HAP-1 (cell line): ENCODE results near the gene SRPK1.

Source experiments
- DNase-seq, 2 experiments: peaks; one replicate each; pipeline ENCODE4 v3.0.0-alpha.2; 2016 to 2020; ENCODE audit warnings: low spot score in 2 of 2
- H3K27me3 ChIP-seq: fragments of 250-450 bp; sonication (Bioruptor Pico); 2 replicates; pipeline ENCODE4 v1.5.1; 2020; ENCODE audit warnings: low read depth, mild to moderate bottlenecking, moderate library complexity
- H3K36me3 ChIP-seq: fragments of 250-450 bp; sonication (Bioruptor Pico); replicated peaks from 2 replicates; pipeline ENCODE4 v1.5.1; 2020; ENCODE audit warnings: mild to moderate bottlenecking
- H3K4me1 ChIP-seq: fragments of 250-450 bp; sonication (Bioruptor Pico); 2 replicates; pipeline ENCODE4 v1.5.1; 2020; ENCODE audit warnings: mild to moderate bottlenecking
- H3K4me3 ChIP-seq: fragments of 250-450 bp; sonication (Bioruptor Pico); 2 replicates; pipeline ENCODE4 v1.5.1; 2020; ENCODE audit warnings: mild to moderate bottlenecking, moderate library complexity
- H3K9me3 ChIP-seq: fragments of 250-450 bp; sonication (Bioruptor Pico); 2 replicates; pipeline ENCODE4 v1.5.1; 2020; ENCODE audit warnings: mild to moderate bottlenecking, moderate library complexity
- in situ Hi-C: fragments of 300-500 bp; cut with MboI; formaldehyde crosslinking; loops from 3 replicates; pipeline ENCODE4 v1.14.3; 2020; ENCODE audit warnings: low sequenced_read_pairs, inconsistent platforms, mixed read lengths

Gene SRPK1

DNA sequence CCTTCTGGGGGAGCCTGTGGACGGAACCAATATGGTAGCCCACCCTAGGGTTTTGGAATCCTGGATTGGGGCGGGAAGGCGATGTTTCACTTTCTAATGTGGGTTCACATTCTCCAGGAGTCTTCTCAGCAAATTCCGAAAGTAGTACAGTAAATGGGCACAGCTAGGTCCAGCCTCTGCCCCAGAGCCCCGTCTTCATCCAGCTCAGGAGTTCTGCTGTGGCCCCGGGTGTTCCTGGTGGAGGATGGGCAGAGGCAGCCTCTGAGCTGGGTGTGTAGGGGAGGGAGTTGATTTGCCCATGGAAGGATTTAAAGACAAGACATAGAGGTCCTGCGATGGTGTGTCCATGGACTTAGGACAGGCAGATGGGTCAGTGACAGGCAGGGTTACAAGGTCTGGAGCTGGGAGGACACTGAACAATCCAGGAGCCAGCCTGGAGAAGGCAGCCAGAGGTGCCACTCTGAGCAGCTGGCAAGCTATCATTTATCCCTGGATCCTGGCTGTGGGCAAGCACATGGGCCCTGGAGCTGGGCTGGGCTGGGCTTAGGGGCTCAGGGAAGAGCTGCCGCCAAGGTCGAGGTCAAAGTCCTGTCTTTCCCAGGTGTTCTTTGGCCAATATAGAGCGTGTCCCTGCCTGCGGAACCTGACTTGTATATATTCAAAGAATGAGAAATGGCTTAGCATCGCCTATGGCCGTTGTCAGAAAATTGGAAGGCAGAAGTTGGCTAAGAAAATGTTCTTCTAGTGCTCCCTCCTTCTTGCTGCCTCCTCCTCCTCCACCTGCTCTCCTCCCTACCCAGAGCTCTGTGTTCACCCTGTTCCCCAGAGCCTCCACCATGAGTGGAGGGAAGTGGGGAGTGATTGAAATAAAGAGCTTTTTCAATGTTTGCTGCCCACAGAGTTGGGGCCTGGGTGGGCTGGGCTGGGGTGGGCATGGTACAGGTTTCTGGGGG, 133.4 kb downstream of the SRPK1 start:
- no peak for DNase-seq
- H3K4me3 ChIP-seq, result no peak overlapping the region
- H3K9me3 ChIP-seq, result no peaks in the 10 kb centered on the region
- H3K27me3 ChIP-seq, result peaks cover 14% of the 10 kb centered on the region
- no peaks in the 10 kb centered on the region for H3K36me3 ChIP-seq
- peaks cover 19% of the 10 kb centered on the region for H3K4me1 ChIP-seq
- in situ Hi-C loops, result no loop called here

DNA sequence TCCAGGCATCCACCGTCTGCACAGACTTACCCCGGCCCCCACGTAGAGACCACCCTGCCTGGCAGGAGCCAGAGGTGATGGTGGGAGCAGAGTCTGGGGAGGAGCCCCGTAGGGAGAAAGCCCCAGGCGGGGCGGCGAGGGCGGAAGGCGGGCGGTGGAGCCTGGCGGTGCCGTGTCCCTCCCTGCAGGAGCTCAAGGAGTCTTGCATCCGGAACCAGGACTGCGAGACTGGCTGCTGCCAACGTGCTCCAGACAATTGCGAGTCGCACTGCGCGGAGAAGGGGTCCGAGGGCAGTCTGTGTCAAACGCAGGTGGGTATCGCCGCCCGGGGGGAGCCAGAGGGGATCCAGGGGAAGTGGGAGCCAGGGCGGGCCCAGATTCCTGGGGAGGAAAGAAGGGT, 134.1 kb downstream of the SRPK1 start:
- no peaks in the 10 kb centered on the region for H3K9me3 ChIP-seq
- DNase-seq, result no peak
- H3K4me1 ChIP-seq, result peaks cover 19% of the 10 kb centered on the region
- no peaks in the 10 kb centered on the region for H3K36me3 ChIP-seq
- no peak overlapping the region for H3K4me3 ChIP-seq
- in situ Hi-C loops, result no loop called here
- peaks cover 14% of the 10 kb centered on the region for H3K27me3 ChIP-seq

DNA sequence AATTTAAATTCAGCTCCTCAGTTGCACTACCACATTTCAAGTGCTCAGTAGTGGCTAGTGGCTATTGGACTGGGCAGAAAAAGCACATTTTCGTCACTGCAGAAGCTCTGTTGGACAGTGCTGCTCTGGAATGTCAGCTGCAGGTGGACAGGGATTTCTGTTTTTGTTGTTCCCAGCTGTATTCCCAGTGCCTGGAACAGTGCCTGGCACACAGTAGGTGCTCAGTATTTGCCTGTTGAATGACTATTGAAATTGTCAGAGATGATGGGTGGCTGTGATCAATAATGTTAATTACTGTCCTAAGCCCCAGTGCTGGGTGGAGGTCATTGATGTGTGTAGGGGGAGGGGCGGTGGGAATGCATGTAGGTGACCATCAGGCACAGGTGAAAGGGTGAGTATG, 134.6 kb downstream of the SRPK1 start:
- DNase-seq, result no peak
- in situ Hi-C loops, result no loop called here
- peaks cover 14% of the 10 kb centered on the region for H3K27me3 ChIP-seq
- H3K4me3 ChIP-seq, result no peak overlapping the region
- no peaks in the 10 kb centered on the region for H3K36me3 ChIP-seq
- H3K4me1 ChIP-seq, result peaks cover 19% of the 10 kb centered on the region
- H3K9me3 ChIP-seq, result no peaks in the 10 kb centered on the region

DNA sequence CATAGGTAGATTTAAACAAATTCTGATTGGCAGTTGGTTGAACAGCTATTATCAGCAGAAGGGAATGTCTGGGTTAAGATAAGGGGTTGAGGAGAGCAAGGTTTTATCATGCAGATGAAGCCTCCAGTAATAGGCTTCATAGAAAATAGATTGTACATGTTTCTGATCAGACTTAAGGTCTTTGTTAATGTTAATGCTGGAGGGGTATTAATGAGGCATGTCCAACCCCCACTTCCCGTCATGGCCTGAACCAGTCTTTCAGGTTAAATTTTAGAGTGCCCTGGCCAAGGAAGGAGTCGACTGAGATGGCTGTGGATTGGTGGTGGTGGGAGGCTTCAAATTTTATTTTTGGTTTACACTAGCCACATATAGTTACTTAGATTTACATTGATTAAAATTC, 136.7 kb downstream of the SRPK1 start:
- H3K36me3 ChIP-seq, result no peaks in the 10 kb centered on the region
- in situ Hi-C loops, result no loop called here
- no peak overlapping the region for H3K4me3 ChIP-seq
- peaks cover 13% of the 10 kb centered on the region for H3K27me3 ChIP-seq
- no peaks in the 10 kb centered on the region for H3K9me3 ChIP-seq
- peak in 1 of 2 experiments; percentile 67 for DNase-seq
- H3K4me1 ChIP-seq, result peaks cover 14% of the 10 kb centered on the region
